B cell (primary cell): ENCODE measurements around the gene TP53BP2. TPM values are rescaled to one million over a fixed set of nuclear protein-coding genes. Genes with fewer than 3 reads are reported as not detected.

Experiments
- ATAC-seq: fragments of 200-7000 bp; cut with Tn5 transposase; one replicate; pipeline ENCODE4 v1.10.0; 2021; ENCODE audit warnings: low read depth, mild to moderate bottlenecking, moderate number of reproducible peaks, moderate library complexity
- CTCF ChIA-PET: fragments of 350-600 bp; sonication (Branson Sonifier 250); formaldehyde crosslinking; loops from one replicate; lab custom pipeline; 2021; ENCODE audit warnings: antibody characterized with exemption, inconsistent platforms; lab: Charles Lee
- POLR2A ChIA-PET: fragments of 350-600 bp; sonication (Branson Sonifier 250); formaldehyde crosslinking; loops from one replicate; lab custom pipeline; 2021; ENCODE audit warnings: antibody characterized with exemption; lab: Charles Lee
- DNase-seq: peaks from one replicate; pipeline ENCODE4 v3.0.0; 2013
- H2AFZ ChIP-seq: 2 replicates; pipeline ENCODE4 v1.6.1; 2012; ENCODE audit warnings: mild to moderate bottlenecking, low read depth, low read length; ENCODE audit not compliant: insufficient read depth, poor library complexity, severe bottlenecking
- H3K27ac ChIP-seq, 2 donors: 1 replicate in 1 of 2; 2 replicates in 1 of 2; pipeline ENCODE4 v1.5.1; 2012 to 2013; ENCODE audit warnings: low read length in 2 of 2, mild to moderate bottlenecking in 2 of 2, moderate library complexity in 1 of 2
- H3K27me3 ChIP-seq, 4 experiments: fragments of 200-600 bp in 1 of 4; sonication (generic) in 1 of 4; replicated peaks in 1 of 4; 1 replicate in 2 of 4; 2 replicates in 2 of 4; pipeline versions ENCODE4 v1.6.1 to v1.7.0; 2013 to 2016; ENCODE audit warnings: low read length in 3 of 4, mild to moderate bottlenecking in 2 of 4, mixed read lengths in 1 of 4, moderate library complexity in 1 of 4; ENCODE audit not compliant: insufficient read depth in 4 of 4, control insufficient read depth in 3 of 4; ENCODE audit errors: control extremely low read depth in 1 of 4
- H3K36me3 ChIP-seq, 2 experiments: replicated peaks in 1 of 2; 1 replicate in 1 of 2; 2 replicates in 1 of 2; pipeline versions ENCODE4 v1.6.1 to v1.7.1; 2013; ENCODE audit warnings: low read length in 1 of 2; ENCODE audit not compliant: insufficient read depth in 2 of 2, control insufficient read depth in 1 of 2; ENCODE audit errors: control extremely low read depth in 1 of 2, extremely low read depth in 1 of 2
- H3K4me1 ChIP-seq, 2 donors: fragments of 200-600 bp in 1 of 2; sonication (generic) in 1 of 2; 1 replicate in 1 of 2; 2 replicates in 1 of 2; pipeline versions ENCODE4 v1.5.1 to v1.6.1; 2013 to 2017; ENCODE audit warnings: low read length in 2 of 2; ENCODE audit not compliant: control insufficient read depth in 2 of 2, insufficient read depth in 2 of 2
- H3K4me2 ChIP-seq: replicated peaks from 2 replicates; pipeline ENCODE3; 2012; ENCODE audit warnings: mild to moderate bottlenecking, low read depth, low read length; ENCODE audit not compliant: poor library complexity, severe bottlenecking
- H3K4me3 ChIP-seq, 5 experiments: fragments of 200-600 bp in 1 of 5; sonication (generic) in 1 of 5; 1 replicate in 3 of 5; 2 replicates in 2 of 5; pipeline versions ENCODE4 v1.5.1 to v1.7.0; 2011 to 2016; ENCODE audit warnings: low read length in 4 of 5, mild to moderate bottlenecking in 4 of 5, low read depth in 2 of 5, control low read depth in 1 of 5, moderate library complexity in 1 of 5; ENCODE audit not compliant: insufficient read depth in 1 of 5; ENCODE audit errors: control extremely low read depth in 1 of 5, extremely low read depth in 1 of 5
- H3K79me2 ChIP-seq: fragments of 200-600 bp; sonication (generic); one replicate; pipeline ENCODE4 v1.6.0; 2016; ENCODE audit warnings: low read length; ENCODE audit not compliant: control insufficient read depth, insufficient read depth
- H3K9ac ChIP-seq: fragments of 200-600 bp; sonication (generic); 2 replicates; pipeline ENCODE4 v1.6.1; 2017; ENCODE audit warnings: mild to moderate bottlenecking, low read length, moderate library complexity
- H3K9me3 ChIP-seq, 3 donors: one replicate each; pipeline versions ENCODE4 v1.6.1 to v1.7.1; 2013; ENCODE audit warnings: low read length in 2 of 3; ENCODE audit not compliant: control insufficient read depth in 2 of 3, insufficient read depth in 1 of 3; ENCODE audit errors: control extremely low read depth in 1 of 3
- H4K20me1 ChIP-seq: 2 replicates; pipeline ENCODE4 v1.6.0; 2012; ENCODE audit warnings: mild to moderate bottlenecking, low read length; ENCODE audit not compliant: insufficient read depth, control insufficient read depth, poor library complexity, severe bottlenecking
- H3K27ac Mint-ChIP-seq: one replicate; pipeline ENCODE4 v1.8.0; 2021; ENCODE audit warnings: mixed read lengths
- H3K27me3 Mint-ChIP-seq: one replicate; pipeline ENCODE4 v1.8.0; 2021; ENCODE audit warnings: mixed read lengths
- H3K4me1 Mint-ChIP-seq: one replicate; pipeline ENCODE4 v1.8.0; 2021; ENCODE audit warnings: mixed read lengths
- H3K4me3 Mint-ChIP-seq: one replicate; pipeline ENCODE4 v1.8.0; 2021; ENCODE audit warnings: mixed read lengths
- H3K9me3 Mint-ChIP-seq: one replicate; pipeline ENCODE4 v1.8.0; 2022; ENCODE audit warnings: mixed read lengths; ENCODE audit not compliant: insufficient read depth
- EZH2 ChIP-seq: IDR thresholded peaks from 2 replicates; pipeline ENCODE4 v1.6.1; 2012; ENCODE audit warnings: borderline replicate concordance, low read depth, mild to moderate bottlenecking, moderate library complexity, low read length; ENCODE audit not compliant: insufficient read depth, poor library complexity, severe bottlenecking
- WGBS: methylation state at CpG from one replicate; pipeline ENCODE4 v1.1.5; 2013; ENCODE audit warnings: missing lambda C conversion rate; ENCODE audit not compliant: insufficient coverage; 5-methylcytosine and 5-hydroxymethylcytosine counted together
- intact Hi-C: fragments of 100-400 bp; cut with micrococcal nuclease; formaldehyde crosslinking; loops from one replicate; pipeline ENCODE4 v1.10.0; 2022
- polyA plus RNA-seq: library from polyadenylated mRNA; depleted of rRNA; stranded (reverse); fragments of >200 nt; gene quantifications from 2 replicates; pipeline ENCODE4 v1.2.3, GENCODE V29; 2012
- total RNA-seq, 2 donors: library from RNA; stranded (reverse); fragments of 120-200 nt in 1 of 2; gene quantifications; 1 replicate in 1 of 2; 2 replicates in 1 of 2; pipeline versions ENCODE4 v1.2.3 to v1.2.4, GENCODE V29; 2013 to 2022
- TF ChIP-seq, protein P1 (sequence below): fragments of 200-600 bp; IDR thresholded peaks from one replicate; pipeline ENCODE4 v1.8.0; 2022; ENCODE audit warnings: antibody characterized with exemption, mild to moderate bottlenecking

TP53BP2 gene
- total and polyA plus RNA-seq, 2 donors (not counting 1 experiment from before 2014, with no cell fraction given): 10.8 to 40.0 TPM

DNA sequence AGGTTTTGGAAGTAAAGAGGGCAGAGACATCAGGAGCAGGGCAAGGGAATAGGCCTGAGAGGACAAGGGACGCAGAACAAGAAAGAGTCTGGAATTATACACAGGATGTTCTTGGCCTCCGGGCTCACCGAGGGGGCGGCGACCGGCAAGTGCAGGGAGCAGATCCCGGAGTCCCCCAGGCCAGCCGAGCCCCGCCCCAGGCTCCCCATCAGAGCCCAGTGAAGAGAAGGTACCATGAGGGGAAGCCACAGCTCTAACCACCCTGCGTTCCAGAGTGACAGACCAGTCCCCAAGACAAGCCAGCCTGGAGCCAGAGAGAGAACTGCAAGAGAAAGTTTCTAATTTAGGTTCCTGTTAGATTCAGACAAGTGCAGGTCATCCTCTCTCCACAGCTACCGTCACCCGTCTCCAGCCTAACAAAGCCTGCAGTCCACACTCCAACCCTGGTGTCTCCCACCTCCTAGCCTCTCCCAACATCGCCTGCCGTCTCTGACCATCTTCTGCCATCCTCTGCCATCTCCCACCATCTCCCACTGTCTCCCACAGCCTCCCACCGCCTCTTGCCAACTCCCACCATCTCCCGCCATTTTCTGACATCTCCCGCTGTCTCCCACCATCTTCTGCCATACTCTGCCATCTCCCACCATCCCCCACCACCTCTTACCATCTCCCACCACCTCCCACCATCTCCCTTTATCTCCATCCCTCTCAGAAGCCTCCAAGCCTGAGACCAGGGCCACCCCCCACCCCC is 90.9 kb downstream of the TP53BP2 start:
- no peaks in the 10 kb centered on the region for H3K27me3 Mint-ChIP-seq
- no peak overlapping the region for H3K4me3 ChIP-seq
- H3K4me1 Mint-ChIP-seq: no peaks in the 10 kb centered on the region
- H3K4me1 ChIP-seq: no peaks in the 10 kb centered on the region
- ChIA-PET CTCF (interaction anchor here (1.0 to 1.4 kb wide), 2 partner anchors 56 to 58 kb away, joined by 3 to 4 read pairs; no protein-coding TSS in a partner anchor), POLR2A (no interaction called here)
- peaks cover 0 to 49% of the 10 kb centered on the region in 2 experiments for H3K36me3 ChIP-seq
- no peak overlapping the region for H2AFZ ChIP-seq
- no peak overlapping the region for H3K4me3 Mint-ChIP-seq
- no peaks in the 10 kb centered on the region for H3K27me3 ChIP-seq
- no peaks in the 10 kb centered on the region for H3K79me2 ChIP-seq
- H3K9ac ChIP-seq: no peak overlapping the region
- TF ChIP-seq EZH2: no peak
- TF ChIP-seq, protein P1, sequence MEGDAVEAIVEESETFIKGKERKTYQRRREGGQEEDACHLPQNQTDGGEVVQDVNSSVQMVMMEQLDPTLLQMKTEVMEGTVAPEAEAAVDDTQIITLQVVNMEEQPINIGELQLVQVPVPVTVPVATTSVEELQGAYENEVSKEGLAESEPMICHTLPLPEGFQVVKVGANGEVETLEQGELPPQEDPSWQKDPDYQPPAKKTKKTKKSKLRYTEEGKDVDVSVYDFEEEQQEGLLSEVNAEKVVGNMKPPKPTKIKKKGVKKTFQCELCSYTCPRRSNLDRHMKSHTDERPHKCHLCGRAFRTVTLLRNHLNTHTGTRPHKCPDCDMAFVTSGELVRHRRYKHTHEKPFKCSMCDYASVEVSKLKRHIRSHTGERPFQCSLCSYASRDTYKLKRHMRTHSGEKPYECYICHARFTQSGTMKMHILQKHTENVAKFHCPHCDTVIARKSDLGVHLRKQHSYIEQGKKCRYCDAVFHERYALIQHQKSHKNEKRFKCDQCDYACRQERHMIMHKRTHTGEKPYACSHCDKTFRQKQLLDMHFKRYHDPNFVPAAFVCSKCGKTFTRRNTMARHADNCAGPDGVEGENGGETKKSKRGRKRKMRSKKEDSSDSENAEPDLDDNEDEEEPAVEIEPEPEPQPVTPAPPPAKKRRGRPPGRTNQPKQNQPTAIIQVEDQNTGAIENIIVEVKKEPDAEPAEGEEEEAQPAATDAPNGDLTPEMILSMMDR: no peak
- no peak overlapping the region for H3K27ac Mint-ChIP-seq
- no peaks in the 10 kb centered on the region for H3K9me3 ChIP-seq
- H3K9me3 Mint-ChIP-seq: no peaks in the 10 kb centered on the region
- ATAC-seq (no peak), DNase-seq (no peak)
- H4K20me1 ChIP-seq: no peaks in the 10 kb centered on the region
- WGBS: 96% methylated on average over 17 of the region's 17 CpGs
- no peak overlapping the region for H3K4me2 ChIP-seq
- intact Hi-C loops: no loop called here
- no peak overlapping the region for H3K27ac ChIP-seq
